Measurements from ENCODE around the gene MBP. TPM values are rescaled to one million over a fixed set of nuclear protein-coding genes. Genes with fewer than 3 reads are reported as not detected.

MBP gene
- polyA plus RNA-seq, 1 donor, result 28.8 TPM

DNA sequence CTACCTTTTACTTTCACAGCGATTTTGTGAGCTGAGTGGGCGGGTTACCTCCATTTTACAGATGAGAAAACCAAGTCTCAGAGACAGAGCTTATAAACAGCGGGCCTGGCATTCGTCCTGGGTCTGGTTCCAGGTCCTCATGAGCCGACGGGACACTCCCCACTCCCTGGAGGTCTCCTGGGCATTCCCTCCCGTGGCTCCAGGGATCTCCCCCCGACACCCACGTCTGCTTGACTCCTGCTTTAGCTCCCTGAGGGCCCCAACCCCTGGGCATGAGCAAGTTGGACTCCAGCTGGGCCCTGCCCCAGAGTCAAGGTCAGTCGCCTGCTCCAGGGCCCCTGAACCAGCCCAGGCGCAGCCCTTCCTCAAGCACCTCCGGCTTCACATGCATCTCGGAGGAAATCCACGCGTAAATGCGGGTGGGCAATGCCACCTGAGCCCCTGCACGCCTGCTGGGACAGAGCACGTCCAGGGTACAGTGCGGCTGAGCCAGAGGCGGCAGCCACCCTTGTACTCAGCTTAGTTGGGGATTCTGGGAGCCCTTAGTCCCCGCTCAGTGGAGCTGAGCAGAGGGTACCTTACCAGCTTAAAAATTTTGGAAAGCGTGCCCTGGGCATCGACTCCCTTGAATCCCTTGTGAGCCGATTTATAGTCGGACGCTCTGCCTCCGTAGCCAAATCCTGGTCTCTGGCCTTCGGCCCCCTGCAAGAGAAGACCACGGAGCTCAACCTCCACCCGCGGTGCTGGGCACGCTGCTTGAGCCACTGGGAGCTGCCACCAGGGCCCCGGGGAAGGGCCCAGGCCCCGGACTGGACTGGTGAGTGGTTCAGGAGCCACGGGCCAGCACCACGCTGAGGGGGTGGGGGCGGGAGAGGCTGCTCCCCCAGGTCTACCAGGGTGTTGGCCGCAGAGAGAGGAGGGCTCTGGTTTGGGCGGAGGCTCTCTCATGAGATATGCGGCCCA, 148.1 kb downstream of the MBP start:
- Histone ChIP-seq H3K9me3 (ENCODE audit: control insufficient read depth, low read depth, low read length) (no peaks in the 10 kb centered on the region), H3K27me3 (ENCODE audit: control insufficient read depth, insufficient read depth, low read length) (no peaks in the 10 kb centered on the region), H3K27ac (ENCODE audit: low read length) (no peak overlapping the region), H3K4me3 (ENCODE audit: low read length) (no peak overlapping the region), H3K4me1 (ENCODE audit: control insufficient read depth, insufficient read depth, low read length) (peaks cover 11% of the 10 kb centered on the region), H3K36me3 (ENCODE audit: control insufficient read depth, insufficient read depth, low read length) (no peaks in the 10 kb centered on the region)
- no peak for DNase-seq
- 100% methylated on average over 1 of the region's 40 CpGs for WGBS (ENCODE audit: insufficient coverage, low lambda C conversion rate)

DNA sequence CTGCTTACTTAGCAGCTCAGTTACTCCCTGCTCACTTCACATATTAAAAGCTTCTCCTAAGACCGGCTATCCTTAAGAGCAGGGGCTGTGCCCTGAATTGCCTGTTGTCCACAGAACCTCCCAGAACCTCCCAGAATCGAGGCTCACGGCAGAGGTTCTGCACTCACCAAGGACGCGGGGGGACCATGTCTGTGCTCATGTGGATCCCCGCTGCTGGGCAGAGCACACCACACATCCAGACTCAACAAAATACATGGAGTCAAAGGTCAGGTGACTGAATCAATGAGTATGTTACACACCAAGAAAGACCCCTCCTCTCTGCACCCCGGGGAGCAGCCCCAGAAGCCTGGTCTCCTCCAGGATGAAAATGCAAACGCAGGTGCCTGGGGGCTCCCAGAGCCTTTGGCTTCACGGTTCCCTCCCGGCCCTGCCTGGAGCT, 149.0 kb downstream of the MBP start:
- no CpG with 5 or more reads among the region's 10 CpGs for WGBS (ENCODE audit: insufficient coverage, low lambda C conversion rate)
- Histone ChIP-seq H3K9me3 (ENCODE audit: control insufficient read depth, low read depth, low read length) (no peaks in the 10 kb centered on the region), H3K4me1 (ENCODE audit: control insufficient read depth, insufficient read depth, low read length) (peaks cover 11% of the 10 kb centered on the region), H3K36me3 (ENCODE audit: control insufficient read depth, insufficient read depth, low read length) (no peaks in the 10 kb centered on the region), H3K27ac (ENCODE audit: low read length) (no peak overlapping the region), H3K27me3 (ENCODE audit: control insufficient read depth, insufficient read depth, low read length) (no peaks in the 10 kb centered on the region), H3K4me3 (ENCODE audit: low read length) (no peak overlapping the region)
- DNase-seq, result no peak

- Histone ChIP-seq H3K27ac (ENCODE audit: low read length) (no peak overlapping the region), H3K4me3 (ENCODE audit: low read length) (no peak overlapping the region), H3K4me1 (ENCODE audit: control insufficient read depth, insufficient read depth, low read length) (peaks cover 11% of the 10 kb centered on the region), H3K36me3 (ENCODE audit: control insufficient read depth, insufficient read depth, low read length) (no peaks in the 10 kb centered on the region), H3K27me3 (ENCODE audit: control insufficient read depth, insufficient read depth, low read length) (no peaks in the 10 kb centered on the region), H3K9me3 (ENCODE audit: control insufficient read depth, low read depth, low read length) (no peaks in the 10 kb centered on the region)
- peak; percentile 86 for DNase-seq
- no CpG with 5 or more reads among the region's 15 CpGs for WGBS (ENCODE audit: insufficient coverage, low lambda C conversion rate)
Observed at GRCh38 chr18:76982841-76983583, 149.6 kb downstream of the MBP start.

GRCh38 chr18:76982038-76982437, 150.5 kb downstream of the MBP start:
- Histone ChIP-seq H3K27me3 (ENCODE audit: control insufficient read depth, insufficient read depth, low read length) (no peaks in the 10 kb centered on the region), H3K36me3 (ENCODE audit: control insufficient read depth, insufficient read depth, low read length) (no peaks in the 10 kb centered on the region), H3K9me3 (ENCODE audit: control insufficient read depth, low read depth, low read length) (no peaks in the 10 kb centered on the region), H3K27ac (ENCODE audit: low read length) (no peak overlapping the region), H3K4me1 (ENCODE audit: control insufficient read depth, insufficient read depth, low read length) (peaks cover 11% of the 10 kb centered on the region), H3K4me3 (ENCODE audit: low read length) (no peak overlapping the region)
- DNase-seq, result peak in 1 of 2 donors; percentile 58
- WGBS (ENCODE audit: insufficient coverage, low lambda C conversion rate), result no CpG with 5 or more reads among the region's 5 CpGs

DNA sequence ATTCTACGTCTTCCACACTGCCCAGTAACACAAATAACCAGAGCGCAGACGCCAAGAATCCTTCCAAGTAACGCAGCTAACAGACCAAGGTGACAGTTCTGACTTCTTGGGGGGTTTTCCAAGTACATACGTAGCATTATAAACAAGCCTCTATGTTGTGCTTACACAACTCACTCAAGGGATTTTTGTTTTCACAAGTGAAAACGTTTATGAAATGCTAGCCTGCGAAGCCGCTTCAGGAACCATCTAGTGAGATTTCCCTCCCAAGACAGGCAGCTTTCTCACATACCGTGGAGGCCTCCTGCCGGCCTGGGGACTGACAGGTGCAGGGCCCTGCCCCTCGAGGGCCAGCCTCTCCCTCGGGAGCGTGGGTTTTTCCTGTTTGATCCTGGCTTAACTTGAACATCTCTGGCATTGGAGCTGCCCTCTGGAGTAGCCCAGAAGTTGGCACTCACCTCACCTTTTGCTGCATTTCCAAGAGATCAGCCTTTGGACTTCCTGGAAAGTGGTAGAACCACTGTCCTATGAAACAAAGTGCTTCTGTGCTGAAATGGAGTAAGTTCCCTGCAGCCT, 151.1 kb downstream of the MBP start:
- no peak overlapping the region for H3K27ac ChIP-seq (ENCODE audit: low read length)
- peaks cover 11% of the 10 kb centered on the region for H3K4me1 ChIP-seq (ENCODE audit: control insufficient read depth, insufficient read depth, low read length)
- H3K9me3 ChIP-seq (ENCODE audit: control insufficient read depth, low read depth, low read length), result no peaks in the 10 kb centered on the region
- no peaks in the 10 kb centered on the region for H3K27me3 ChIP-seq (ENCODE audit: control insufficient read depth, insufficient read depth, low read length)
- H3K4me3 ChIP-seq (ENCODE audit: low read length), result no peak overlapping the region
- no peaks in the 10 kb centered on the region for H3K36me3 ChIP-seq (ENCODE audit: control insufficient read depth, insufficient read depth, low read length)
- WGBS (ENCODE audit: insufficient coverage, low lambda C conversion rate), result no CpG with 5 or more reads among the region's 13 CpGs
- peak in 1 of 2 donors; percentile 58 for DNase-seq

GRCh38 chr18:76980663-76981395, 151.8 kb downstream of the MBP start:
- no peak for DNase-seq
- H3K9me3 ChIP-seq (ENCODE audit: control insufficient read depth, low read depth, low read length), result no peaks in the 10 kb centered on the region
- peaks cover 11% of the 10 kb centered on the region for H3K4me1 ChIP-seq (ENCODE audit: control insufficient read depth, insufficient read depth, low read length)
- H3K27ac ChIP-seq (ENCODE audit: low read length), result no peak overlapping the region
- H3K27me3 ChIP-seq (ENCODE audit: control insufficient read depth, insufficient read depth, low read length), result no peaks in the 10 kb centered on the region
- 91% methylated on average over 8 of the region's 23 CpGs for WGBS (ENCODE audit: insufficient coverage, low lambda C conversion rate)
- no peaks in the 10 kb centered on the region for H3K36me3 ChIP-seq (ENCODE audit: control insufficient read depth, insufficient read depth, low read length)
- H3K4me3 ChIP-seq (ENCODE audit: low read length), result no peak overlapping the region

DNA sequence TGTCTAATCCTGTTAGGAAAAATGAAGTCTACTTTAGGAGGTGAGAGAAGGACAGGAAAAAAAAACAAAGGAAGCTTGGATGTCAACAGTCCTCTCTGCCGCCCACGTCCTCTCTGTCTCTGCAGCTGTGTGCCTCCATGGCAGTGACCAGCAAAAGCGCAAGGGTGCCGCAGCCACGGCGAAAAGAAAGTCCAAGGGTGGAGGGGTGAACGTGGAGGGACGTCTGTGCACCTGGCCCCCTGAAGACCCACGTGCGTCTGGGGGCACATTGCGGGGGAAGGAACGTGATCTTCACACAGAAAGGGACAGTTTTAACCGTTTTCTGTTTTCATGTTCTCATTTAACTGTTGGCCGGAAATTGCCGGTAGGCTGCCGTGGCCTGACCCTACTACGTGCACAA, 152.7 kb downstream of the MBP start:
- Histone ChIP-seq H3K27ac (ENCODE audit: low read length) (no peak overlapping the region), H3K9me3 (ENCODE audit: control insufficient read depth, low read depth, low read length) (no peaks in the 10 kb centered on the region), H3K36me3 (ENCODE audit: control insufficient read depth, insufficient read depth, low read length) (no peaks in the 10 kb centered on the region), H3K27me3 (ENCODE audit: control insufficient read depth, insufficient read depth, low read length) (no peaks in the 10 kb centered on the region), H3K4me3 (ENCODE audit: low read length) (no peak overlapping the region), H3K4me1 (ENCODE audit: control insufficient read depth, insufficient read depth, low read length) (peaks cover 11% of the 10 kb centered on the region)
- no peak for DNase-seq
- WGBS (ENCODE audit: insufficient coverage, low lambda C conversion rate), result no CpG with 5 or more reads among the region's 17 CpGs

DNA sequence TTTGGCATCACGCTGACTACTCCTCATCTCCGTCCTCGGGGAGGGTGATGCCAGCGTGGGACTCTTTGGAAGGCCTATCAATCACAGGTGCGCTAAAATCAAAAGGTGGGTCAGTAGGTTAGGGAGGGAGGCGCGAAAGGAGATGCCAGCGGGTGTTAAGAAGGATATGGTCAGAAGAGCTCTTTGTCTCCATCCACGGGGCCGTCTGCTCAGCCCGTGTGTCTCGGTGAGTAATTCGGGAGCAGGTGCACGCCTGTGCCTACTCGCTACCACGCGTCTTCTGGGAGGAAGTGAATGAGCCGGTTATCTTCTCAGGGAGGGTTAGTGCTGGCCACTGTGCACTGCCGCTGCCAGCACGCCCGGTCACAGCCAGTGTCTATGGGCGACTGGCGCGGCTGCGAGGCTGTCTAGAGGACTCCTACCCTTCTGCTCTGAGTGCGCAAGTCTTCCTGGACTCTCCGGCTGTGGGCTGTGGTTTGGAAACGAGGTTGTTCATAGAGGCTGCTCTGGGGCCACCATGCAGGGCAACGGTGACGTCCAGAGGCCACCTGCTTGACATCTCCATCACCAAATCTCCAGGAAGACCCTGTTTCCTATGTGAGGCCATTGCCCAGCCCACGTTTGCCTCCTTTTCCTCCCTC, 153.4 kb downstream of the MBP start:
- H3K27me3 ChIP-seq (ENCODE audit: control insufficient read depth, insufficient read depth, low read length), result no peaks in the 10 kb centered on the region
- DNase-seq, result no peak
- H3K4me1 ChIP-seq (ENCODE audit: control insufficient read depth, insufficient read depth, low read length), result peaks cover 11% of the 10 kb centered on the region
- no peak overlapping the region for H3K27ac ChIP-seq (ENCODE audit: low read length)
- no peak overlapping the region for H3K4me3 ChIP-seq (ENCODE audit: low read length)
- no peaks in the 10 kb centered on the region for H3K9me3 ChIP-seq (ENCODE audit: control insufficient read depth, low read depth, low read length)
- no peaks in the 10 kb centered on the region for H3K36me3 ChIP-seq (ENCODE audit: control insufficient read depth, insufficient read depth, low read length)
- 100% methylated on average over 3 of the region's 31 CpGs for WGBS (ENCODE audit: insufficient coverage, low lambda C conversion rate)

DNA sequence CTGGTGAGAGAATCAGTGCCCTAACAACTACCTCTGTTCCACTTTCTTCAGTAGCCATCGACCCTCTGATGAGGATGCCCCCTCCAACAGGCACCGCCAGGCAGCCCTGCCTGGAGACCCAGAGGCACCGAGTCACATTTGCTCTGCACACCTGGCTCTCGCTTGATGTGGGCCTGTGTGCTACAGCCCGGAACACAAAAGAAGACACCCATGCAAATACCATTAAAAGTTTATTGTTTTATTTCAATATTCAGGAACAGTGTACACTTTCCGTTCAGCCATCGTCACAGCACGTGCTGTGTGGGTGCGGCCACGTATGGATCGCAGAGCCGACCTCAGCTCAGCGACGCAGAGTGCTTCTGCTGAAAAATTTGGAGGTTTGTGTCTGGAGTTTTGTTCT, 154.0 kb downstream of the MBP start:
- WGBS (ENCODE audit: insufficient coverage, low lambda C conversion rate), result no CpG with 5 or more reads among the region's 14 CpGs
- Histone ChIP-seq H3K4me1 (ENCODE audit: control insufficient read depth, insufficient read depth, low read length) (peaks cover 9% of the 10 kb centered on the region), H3K27ac (ENCODE audit: low read length) (no peak overlapping the region), H3K4me3 (ENCODE audit: low read length) (no peak overlapping the region), H3K36me3 (ENCODE audit: control insufficient read depth, insufficient read depth, low read length) (no peaks in the 10 kb centered on the region), H3K27me3 (ENCODE audit: control insufficient read depth, insufficient read depth, low read length) (no peaks in the 10 kb centered on the region), H3K9me3 (ENCODE audit: control insufficient read depth, low read depth, low read length) (no peaks in the 10 kb centered on the region)
- DNase-seq, result no peak

Measured in large intestine (tissue), 3 donors.